Measurements from ENCODE around the gene USP33. TPM values are rescaled to one million over a fixed set of nuclear protein-coding genes. Genes with fewer than 3 reads are reported as not detected.
"Not testable (repeated sequence)": the region's sequence is repeated elsewhere in the genome, so short reads cannot be mapped to it uniquely, and the experiment has no call there.

USP33 gene
- total RNA-seq, 4 donors from 2014 or later: 67.1 to 193 (median 123) TPM

DNA sequence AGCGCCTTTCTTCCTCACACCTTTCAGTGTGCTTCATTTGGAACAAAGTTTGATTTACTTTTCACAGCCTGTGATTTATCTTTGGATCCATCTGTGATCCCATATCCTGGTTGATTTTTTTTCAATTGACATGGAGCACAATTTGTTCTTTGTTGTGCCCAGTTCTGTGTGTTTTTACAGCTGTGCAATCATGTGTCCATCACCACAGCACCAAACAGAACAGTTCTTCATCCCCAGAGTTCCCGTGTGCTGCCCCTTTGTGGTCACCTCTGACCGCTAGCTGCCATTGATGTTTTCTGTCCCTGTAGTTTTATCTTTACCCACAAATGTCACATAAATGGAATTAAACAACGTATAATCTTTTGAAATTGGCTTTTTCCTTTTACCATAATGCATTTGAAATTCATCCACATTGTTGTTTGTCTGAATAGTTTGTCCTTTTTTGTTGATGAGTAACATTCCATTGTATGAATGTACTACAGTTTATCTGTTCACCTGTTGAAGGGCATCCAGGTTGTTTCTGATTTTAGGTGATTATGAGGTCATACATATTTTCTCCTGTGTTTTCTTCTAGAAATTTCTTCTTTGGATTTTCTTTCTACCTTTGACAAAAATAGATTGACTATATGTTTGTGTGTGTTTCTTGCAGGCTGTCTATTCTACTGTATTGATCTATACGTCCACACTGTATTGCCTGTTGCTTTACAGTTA, 37.2 kb upstream of the USP33 start:
- no peaks in the 10 kb centered on the region for H3K27me3 ChIP-seq
- intact Hi-C loops (cut with DNase I; ENCODE audit: low total_unique reads): no loop called here
- H3K9me3 ChIP-seq: no peaks in the 10 kb centered on the region
- H3K27ac ChIP-seq: no peak overlapping the region
- H3K4me1 ChIP-seq: no peaks in the 10 kb centered on the region
- no peak overlapping the region for H3K4me3 ChIP-seq
- no peak for TF ChIP-seq POLR2A (IDR thresholded peaks at IDR 0.05)
- TF ChIP-seq, protein P1, sequence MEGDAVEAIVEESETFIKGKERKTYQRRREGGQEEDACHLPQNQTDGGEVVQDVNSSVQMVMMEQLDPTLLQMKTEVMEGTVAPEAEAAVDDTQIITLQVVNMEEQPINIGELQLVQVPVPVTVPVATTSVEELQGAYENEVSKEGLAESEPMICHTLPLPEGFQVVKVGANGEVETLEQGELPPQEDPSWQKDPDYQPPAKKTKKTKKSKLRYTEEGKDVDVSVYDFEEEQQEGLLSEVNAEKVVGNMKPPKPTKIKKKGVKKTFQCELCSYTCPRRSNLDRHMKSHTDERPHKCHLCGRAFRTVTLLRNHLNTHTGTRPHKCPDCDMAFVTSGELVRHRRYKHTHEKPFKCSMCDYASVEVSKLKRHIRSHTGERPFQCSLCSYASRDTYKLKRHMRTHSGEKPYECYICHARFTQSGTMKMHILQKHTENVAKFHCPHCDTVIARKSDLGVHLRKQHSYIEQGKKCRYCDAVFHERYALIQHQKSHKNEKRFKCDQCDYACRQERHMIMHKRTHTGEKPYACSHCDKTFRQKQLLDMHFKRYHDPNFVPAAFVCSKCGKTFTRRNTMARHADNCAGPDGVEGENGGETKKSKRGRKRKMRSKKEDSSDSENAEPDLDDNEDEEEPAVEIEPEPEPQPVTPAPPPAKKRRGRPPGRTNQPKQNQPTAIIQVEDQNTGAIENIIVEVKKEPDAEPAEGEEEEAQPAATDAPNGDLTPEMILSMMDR (IDR thresholded peaks at IDR 0.05): no peak
- H3K36me3 ChIP-seq: no peaks in the 10 kb centered on the region
- DNase-seq: no peak

DNA sequence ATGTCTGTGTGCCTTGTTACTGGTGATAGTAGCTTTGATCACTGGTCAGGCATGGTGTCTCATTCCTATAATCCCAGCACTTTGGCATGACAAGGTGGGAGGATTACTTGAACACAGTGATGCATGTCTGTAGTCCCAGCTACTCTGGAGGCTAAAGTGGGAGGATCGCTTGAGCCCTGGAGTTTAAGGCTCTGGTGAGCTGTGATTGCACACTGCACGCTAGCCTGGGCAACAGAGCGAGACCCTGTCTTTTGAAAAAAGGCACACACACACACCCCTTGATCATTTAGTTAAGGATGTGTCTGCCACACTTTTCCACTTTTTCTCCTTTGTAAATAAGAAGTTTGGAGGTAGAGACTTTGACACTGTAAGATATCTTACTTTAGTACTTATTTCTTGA, 34.9 kb upstream of the USP33 start:
- Histone ChIP-seq H3K4me1 (no peaks in the 10 kb centered on the region), H3K27ac (no peak overlapping the region), H3K9me3 (no peaks in the 10 kb centered on the region), H3K4me3 (no peak overlapping the region), H3K36me3 (no peaks in the 10 kb centered on the region), H3K27me3 (no peaks in the 10 kb centered on the region)
- intact Hi-C loops (cut with DNase I; ENCODE audit: low total_unique reads): no loop called here
- DNase-seq: no peak
- TF ChIP-seq, protein P1 (IDR thresholded peaks at IDR 0.05): no peak
- no peak for TF ChIP-seq POLR2A (IDR thresholded peaks at IDR 0.05)

DNA sequence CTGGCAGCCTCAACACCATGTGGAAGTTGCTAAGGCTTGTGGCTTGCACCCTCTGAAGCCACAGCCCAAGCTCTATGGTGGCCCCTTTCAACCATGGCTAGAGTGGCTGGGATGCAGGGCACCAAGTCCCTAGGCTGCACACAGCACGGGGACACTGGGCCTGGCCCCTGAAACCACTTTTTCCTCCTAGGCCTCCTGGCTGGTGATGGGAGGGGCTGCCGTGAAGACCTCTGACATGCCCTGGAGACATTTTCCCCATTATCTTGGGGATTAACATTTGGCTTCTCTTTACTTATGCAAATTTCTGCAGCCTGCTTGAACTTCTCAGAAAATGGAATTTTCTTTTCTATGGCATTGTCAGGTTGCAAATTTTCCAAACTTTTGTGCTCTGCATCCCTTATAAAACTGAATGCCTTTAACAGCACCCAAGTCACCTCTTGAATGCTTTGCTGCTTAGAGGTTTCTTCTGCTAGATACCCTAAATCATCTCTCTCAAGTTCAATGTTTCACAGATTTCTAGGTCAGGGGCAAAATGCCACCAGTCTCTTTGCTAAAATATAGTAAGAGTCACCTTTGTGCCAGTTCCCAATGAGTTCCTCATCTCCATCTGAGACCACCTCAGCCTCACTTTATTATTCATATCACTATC, 26.6 kb upstream of the USP33 start:
- H3K27ac ChIP-seq; DNase-seq; H3K36me3 ChIP-seq; H3K27me3 ChIP-seq; H3K9me3 ChIP-seq; H3K4me3 ChIP-seq; intact Hi-C loops (cut with DNase I; ENCODE audit: low total_unique reads); H3K4me1 ChIP-seq: not testable (repeated sequence)

DNA sequence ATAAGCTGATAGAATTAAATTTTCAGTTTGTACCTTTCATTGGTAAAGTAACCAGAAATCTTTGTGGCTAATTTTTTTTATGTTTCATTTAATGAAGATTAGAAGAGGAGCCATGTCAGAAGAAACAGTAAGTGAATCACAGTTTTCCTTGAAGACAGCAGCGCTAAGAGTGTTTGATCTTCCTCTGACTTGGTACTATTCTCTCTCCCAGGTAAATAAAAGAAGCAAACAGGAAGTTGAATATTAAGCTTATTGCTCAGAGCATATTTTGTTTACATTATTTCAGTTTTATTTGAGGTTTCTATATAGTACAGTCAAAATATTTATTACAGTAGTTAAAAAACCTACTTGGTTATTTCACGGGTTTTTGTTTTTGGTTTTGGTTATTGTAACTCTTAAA, 23.5 kb upstream of the USP33 start:
- Histone ChIP-seq H3K36me3 (no peaks in the 10 kb centered on the region), H3K4me3 (no peak overlapping the region), H3K9me3 (no peaks in the 10 kb centered on the region), H3K27me3 (no peaks in the 10 kb centered on the region), H3K4me1 (no peaks in the 10 kb centered on the region), H3K27ac (no peak overlapping the region)
- TF ChIP-seq, protein P1 (IDR thresholded peaks at IDR 0.05): no peak
- TF ChIP-seq POLR2A (IDR thresholded peaks at IDR 0.05): no peak
- DNase-seq: no peak
- intact Hi-C loops (cut with DNase I; ENCODE audit: low total_unique reads): no loop called here

DNA sequence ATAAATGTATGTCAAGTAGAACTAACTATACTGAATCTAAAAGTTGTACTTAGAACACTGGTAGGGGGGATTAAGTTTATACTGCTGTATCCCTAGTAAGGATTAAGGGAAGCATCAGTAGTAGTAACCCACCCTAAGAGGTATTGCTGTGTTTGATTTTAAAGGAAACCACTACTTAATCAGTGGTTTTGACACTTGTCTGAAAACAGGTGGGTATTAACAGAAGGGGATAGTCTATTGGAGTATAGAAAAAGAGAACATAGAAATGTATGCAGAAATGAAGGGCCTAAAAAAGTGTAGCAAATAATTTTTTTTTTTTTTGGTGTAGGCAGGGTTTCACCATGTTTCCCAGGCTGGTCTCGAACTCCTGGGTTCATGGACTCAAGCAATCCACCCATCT, 22.0 kb upstream of the USP33 start:
- Histone ChIP-seq H3K27me3 (no peaks in the 10 kb centered on the region), H3K27ac (no peak overlapping the region), H3K36me3 (no peaks in the 10 kb centered on the region), H3K9me3 (no peaks in the 10 kb centered on the region), H3K4me1 (no peaks in the 10 kb centered on the region), H3K4me3 (no peak overlapping the region)
- no peak for DNase-seq
- intact Hi-C loops (cut with DNase I; ENCODE audit: low total_unique reads): no loop called here
- TF ChIP-seq POLR2A (IDR thresholded peaks at IDR 0.05): no peak
- TF ChIP-seq, protein P1 (IDR thresholded peaks at IDR 0.05): no peak
